Naive B cell (primary cell): ENCODE results near the gene EVI2B. TPM values are rescaled to one million over a fixed set of nuclear protein-coding genes. Genes with fewer than 3 reads are reported as not detected.
"Not testable (repeated sequence)": the region's sequence is repeated elsewhere in the genome, so short reads cannot be mapped to it uniquely, and the experiment has no call there.

Experiments
- ATAC-seq, 2 donors: fragments of 150-1000 bp; cut with Tn5 transposase; 2 replicates each; pipeline ENCODE4 v1.10.0; 2021; ENCODE audit warnings: low read depth in 2 of 2, mild to moderate bottlenecking in 2 of 2, moderate library complexity in 2 of 2
- DNase-seq: peaks from one replicate; pipeline ENCODE4 v3.0.0; 2022
- H3K27ac Mint-ChIP-seq, 6 donors: one replicate each; pipeline ENCODE4 v1.8.0; 2020 to 2022; ENCODE audit warnings: mild to moderate bottlenecking in 6 of 6, mixed read lengths in 6 of 6, moderate library complexity in 5 of 6, inconsistent platforms in 2 of 6
- H3K27me3 Mint-ChIP-seq, 3 donors: one replicate each; pipeline ENCODE4 v1.8.0; 2021 to 2022; ENCODE audit warnings: mixed read lengths in 3 of 3, mild to moderate bottlenecking in 1 of 3
- H3K36me3 Mint-ChIP-seq, 2 donors: one replicate each; pipeline ENCODE4 v1.8.0; 2020 to 2022; ENCODE audit warnings: mixed read lengths in 2 of 2, inconsistent platforms in 1 of 2, mild to moderate bottlenecking in 1 of 2
- H3K4me1 Mint-ChIP-seq, 3 donors: one replicate each; pipeline ENCODE4 v1.8.0; 2020 to 2022; ENCODE audit warnings: mixed read lengths in 3 of 3, inconsistent platforms in 1 of 3, mild to moderate bottlenecking in 1 of 3, moderate library complexity in 1 of 3
- H3K4me3 Mint-ChIP-seq, 8 donors: one replicate each; pipeline ENCODE4 v1.8.0; 2020 to 2022; ENCODE audit warnings: mild to moderate bottlenecking in 8 of 8, mixed read lengths in 8 of 8, moderate library complexity in 8 of 8, inconsistent platforms in 2 of 8
- H3K9me3 Mint-ChIP-seq, 7 donors: one replicate each; pipeline ENCODE4 v1.8.0; 2020 to 2022; ENCODE audit warnings: mixed read lengths in 7 of 7, mild to moderate bottlenecking in 5 of 7, inconsistent platforms in 2 of 7, moderate library complexity in 1 of 7
- polyA plus RNA-seq, 6 donors: library from polyadenylated mRNA; unstranded; fragments of 300-500 nt; fragmentation: Illumina TruSeq; gene quantifications; one replicate each; pipeline ENCODE4 v1.2.3, GENCODE V29; 2021; ENCODE audit warnings: low read depth in 6 of 6

The EVI2B gene
- polyA plus RNA-seq, 6 donors from 2014 or later = 146 to 201 (median 184) TPM

DNA sequence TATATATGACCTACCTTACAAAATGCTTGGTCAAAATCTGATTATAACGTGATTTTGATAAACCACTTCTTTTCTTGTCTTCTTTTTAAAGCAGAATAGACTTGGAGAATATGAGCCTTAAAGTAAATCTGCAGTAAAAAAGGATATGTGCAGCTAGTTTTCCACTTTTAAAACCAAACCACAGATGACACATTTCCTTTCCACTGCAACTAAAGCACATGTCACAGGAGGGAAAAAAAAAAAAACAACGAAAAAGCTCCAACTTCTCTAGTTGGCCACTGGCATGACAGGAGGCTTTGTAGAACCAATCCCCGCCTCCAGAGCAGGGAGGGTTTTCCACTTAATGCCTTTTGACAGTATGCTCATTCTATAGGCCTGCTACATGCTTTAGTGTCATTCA is 7.6 kb upstream of the EVI2B start, which contains the start of gene EVI2A:
EVI2A (minus strand) TSS at position 142 of the 400 bp plus-strand sequence. CDS start 2,609 bp downstream, outside the sequence.
- Mint-ChIP-seq H3K9me3 (no peaks in the 10 kb centered on the region), H3K4me1 (peaks cover 30 to 37% (median 31%) of the 10 kb centered on the region in 3 donors), H3K27ac (peak within 1 kb of the TSS; percentile 78 to 95 (median 91)), H3K4me3 (peak within 1 kb of the TSS; percentile 78 to 93 (median 88)), H3K36me3 (peaks cover 0 to 6% of the 10 kb centered on the region in 2 donors), H3K27me3 (no peaks in the 10 kb centered on the region)
- DNase-seq (peak; percentile 63), ATAC-seq (peak; percentile 56 to 63)

- no peak for ATAC-seq
- peak overlapping the region; percentile 78 to 93 (median 88) for H3K4me3 Mint-ChIP-seq
- peaks cover 0 to 6% of the 10 kb centered on the region in 2 donors for H3K36me3 Mint-ChIP-seq
- no peaks in the 10 kb centered on the region for H3K27me3 Mint-ChIP-seq
- H3K9me3 Mint-ChIP-seq = no peaks in the 10 kb centered on the region
- peak overlapping the region; percentile 78 to 95 (median 91) for H3K27ac Mint-ChIP-seq
- no peak for DNase-seq
- H3K4me1 Mint-ChIP-seq = peaks cover 30 to 43% (median 31%) of the 10 kb centered on the region in 3 donors
Measured at GRCh38 chr17:31320791-31321190, 6.9 kb upstream of the EVI2B start.

GRCh38 chr17:31320241-31320640 is 6.4 kb upstream of the EVI2B start:
- H3K4me3 Mint-ChIP-seq = peak overlapping the region; percentile 78 to 93 (median 88)
- peak overlapping the region in 3 of 6 donors; percentile 20 to 89 (median 36) for H3K27ac Mint-ChIP-seq
- H3K4me1 Mint-ChIP-seq = peaks cover 30 to 47% (median 31%) of the 10 kb centered on the region in 3 donors
- no peak for ATAC-seq
- H3K27me3 Mint-ChIP-seq = no peaks in the 10 kb centered on the region
- H3K36me3 Mint-ChIP-seq = peaks cover 0 to 6% of the 10 kb centered on the region in 2 donors
- H3K9me3 Mint-ChIP-seq = no peaks in the 10 kb centered on the region
- no peak for DNase-seq

GRCh38 chr17:31318851-31319661 is 5.2 kb upstream of the EVI2B start:
- Mint-ChIP-seq H3K36me3 (peaks cover 0 to 6% of the 10 kb centered on the region in 2 donors), H3K27ac (peak overlapping the region; percentile 84 to 94 (median 93)), H3K4me1 (peaks cover 33 to 56% (median 36%) of the 10 kb centered on the region in 3 donors), H3K9me3 (no peaks in the 10 kb centered on the region), H3K4me3 (peak overlapping the region; percentile 81 to 96 (median 89)), H3K27me3 (no peaks in the 10 kb centered on the region)
- DNase-seq = peak; percentile 73
- ATAC-seq = peak; percentile 78 to 80

GRCh38 chr17:31318298-31318801 is 4.5 kb upstream of the EVI2B start:
- H3K27ac Mint-ChIP-seq = peak overlapping the region; percentile 84 to 94 (median 93)
- DNase-seq (peak; percentile 39), ATAC-seq (peak; percentile 14 to 25)
- peak overlapping the region; percentile 81 to 96 (median 89) for H3K4me3 Mint-ChIP-seq
- no peaks in the 10 kb centered on the region for H3K9me3 Mint-ChIP-seq
- H3K27me3 Mint-ChIP-seq = no peaks in the 10 kb centered on the region
- H3K4me1 Mint-ChIP-seq = peaks cover 28 to 56% (median 31%) of the 10 kb centered on the region in 3 donors
- H3K36me3 Mint-ChIP-seq = peaks cover 0 to 6% of the 10 kb centered on the region in 2 donors

- DNase-seq (no peak), ATAC-seq (no peak)
- Mint-ChIP-seq H3K36me3 (peaks cover 0 to 16% of the 10 kb centered on the region in 2 donors), H3K4me1 (peaks cover 30 to 55% (median 40%) of the 10 kb centered on the region in 3 donors), H3K27me3 (no peaks in the 10 kb centered on the region), H3K27ac (peak overlapping the region in 2 of 6 donors; percentile 75 to 87), H3K9me3 (no peaks in the 10 kb centered on the region), H3K4me3 (peak overlapping the region; percentile 60 to 99 (median 92))
Measured at GRCh38 chr17:31314782-31315100, 887 bp upstream of the EVI2B start.

GRCh38 chr17:31312223-31312622 is 1.6 kb downstream of the EVI2B start:
- H3K4me3 Mint-ChIP-seq = peak overlapping the region; percentile 72 to 99 (median 94)
- H3K27ac Mint-ChIP-seq = peak overlapping the region in 5 of 6 donors; percentile 70 to 94 (median 92)
- not testable (repeated sequence) for DNase-seq, ATAC-seq, H3K27me3 Mint-ChIP-seq, H3K9me3 Mint-ChIP-seq
- H3K4me1 Mint-ChIP-seq = peaks cover 32 to 62% (median 47%) of the 10 kb centered on the region in 3 donors
- H3K36me3 Mint-ChIP-seq = peaks cover 0 to 10% of the 10 kb centered on the region in 2 donors

GRCh38 chr17:31311526-31311925 is 2.3 kb downstream of the EVI2B start:
- no peaks in the 10 kb centered on the region for H3K27me3 Mint-ChIP-seq
- ATAC-seq = no peak
- peaks cover 0 to 13% of the 10 kb centered on the region in 2 donors for H3K36me3 Mint-ChIP-seq
- H3K4me3 Mint-ChIP-seq = peak overlapping the region; percentile 72 to 99 (median 94)
- peaks cover 35 to 63% (median 53%) of the 10 kb centered on the region in 3 donors for H3K4me1 Mint-ChIP-seq
- no peaks in the 10 kb centered on the region for H3K9me3 Mint-ChIP-seq
- peak overlapping the region; percentile 63 to 94 (median 90) for H3K27ac Mint-ChIP-seq
- no peak for DNase-seq

DNA sequence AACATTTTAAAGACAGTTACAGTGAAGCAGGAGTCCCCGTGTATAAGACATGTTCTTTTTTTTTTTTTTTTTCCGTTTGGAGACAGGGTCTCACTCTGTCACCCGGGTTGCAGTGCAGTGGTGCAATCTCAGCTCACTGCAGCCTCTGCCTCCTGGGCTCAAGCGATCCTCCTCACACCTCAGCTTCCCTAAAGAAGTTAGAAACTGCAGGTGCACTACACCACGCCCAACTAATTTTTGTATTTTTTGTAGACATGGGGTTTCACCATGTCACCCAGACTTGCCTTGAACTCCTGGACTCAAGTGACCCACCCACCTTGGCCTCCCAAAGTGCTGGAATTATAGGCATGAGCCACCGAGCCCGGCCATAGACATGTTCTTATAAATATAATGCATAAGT is 3.0 kb downstream of the EVI2B start:
- ATAC-seq (peak in 1 of 2 donors; percentile 7), DNase-seq (no peak)
- peaks cover 41 to 63% (median 59%) of the 10 kb centered on the region in 3 donors for H3K4me1 Mint-ChIP-seq
- peak overlapping the region; percentile 72 to 99 (median 94) for H3K4me3 Mint-ChIP-seq
- peak overlapping the region; percentile 21 to 93 (median 75) for H3K27ac Mint-ChIP-seq
- no peaks in the 10 kb centered on the region for H3K9me3 Mint-ChIP-seq
- peaks cover 6 to 19% of the 10 kb centered on the region in 2 donors for H3K36me3 Mint-ChIP-seq
- no peaks in the 10 kb centered on the region for H3K27me3 Mint-ChIP-seq

DNA sequence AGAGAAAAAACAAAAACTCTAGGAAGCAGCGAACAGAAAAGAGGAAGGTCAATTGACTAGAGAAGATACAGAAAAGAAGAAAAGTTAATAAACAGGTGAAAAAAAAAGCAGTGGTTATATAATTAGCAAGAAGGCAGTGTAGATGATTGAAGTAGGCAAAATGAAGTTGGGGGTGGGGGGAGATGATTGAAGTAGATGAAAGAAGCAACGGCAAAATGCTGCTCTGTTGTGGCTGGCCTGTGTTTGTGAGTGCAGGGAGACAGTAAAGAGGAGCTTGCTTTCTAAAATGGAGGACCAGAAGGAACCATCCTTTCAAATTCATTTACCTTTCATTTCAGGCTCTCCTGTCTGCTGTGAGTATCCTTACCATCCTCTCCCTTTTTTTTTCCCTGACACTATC is 3.6 kb downstream of the EVI2B start:
- peaks cover 44 to 65% (median 64%) of the 10 kb centered on the region in 3 donors for H3K4me1 Mint-ChIP-seq
- peak overlapping the region; percentile 72 to 99 (median 93) for H3K4me3 Mint-ChIP-seq
- DNase-seq = peak; percentile 21
- peak; percentile 17 to 20 for ATAC-seq
- H3K27me3 Mint-ChIP-seq = no peaks in the 10 kb centered on the region
- peaks cover 12 to 25% of the 10 kb centered on the region in 2 donors for H3K36me3 Mint-ChIP-seq
- H3K27ac Mint-ChIP-seq = peak overlapping the region; percentile 84 to 92 (median 86)
- no peaks in the 10 kb centered on the region for H3K9me3 Mint-ChIP-seq

DNA sequence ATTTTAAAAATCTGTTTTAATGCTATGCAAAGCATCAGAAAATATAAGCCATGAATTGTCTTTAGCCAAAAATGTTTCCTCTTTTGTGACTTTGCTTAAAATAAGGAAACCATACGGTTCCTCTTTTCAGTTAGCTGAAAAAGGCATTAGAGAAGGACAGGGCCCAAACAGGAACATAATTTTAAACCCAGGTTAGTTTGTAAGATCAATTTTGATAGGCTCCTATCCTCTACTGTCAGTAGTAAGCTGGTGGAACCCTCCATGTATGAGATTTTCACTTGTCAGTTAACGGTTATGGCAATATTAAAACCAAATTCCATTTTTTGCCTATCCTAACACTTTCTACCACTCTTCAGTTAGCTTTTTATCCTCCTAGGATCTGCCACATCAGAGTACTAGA is 4.3 kb downstream of the EVI2B start:
- peak overlapping the region; percentile 84 to 92 (median 86) for H3K27ac Mint-ChIP-seq
- no peaks in the 10 kb centered on the region for H3K27me3 Mint-ChIP-seq
- peak; percentile 86 for ATAC-seq
- H3K4me3 Mint-ChIP-seq = peak overlapping the region; percentile 72 to 99 (median 93)
- peaks cover 19 to 31% of the 10 kb centered on the region in 2 donors for H3K36me3 Mint-ChIP-seq
- H3K9me3 Mint-ChIP-seq = peaks cover 0 to 3% (median 0%) of the 10 kb centered on the region in 7 donors
- peak; percentile 79 for DNase-seq
- peaks cover 48 to 69% (median 66%) of the 10 kb centered on the region in 3 donors for H3K4me1 Mint-ChIP-seq

DNA sequence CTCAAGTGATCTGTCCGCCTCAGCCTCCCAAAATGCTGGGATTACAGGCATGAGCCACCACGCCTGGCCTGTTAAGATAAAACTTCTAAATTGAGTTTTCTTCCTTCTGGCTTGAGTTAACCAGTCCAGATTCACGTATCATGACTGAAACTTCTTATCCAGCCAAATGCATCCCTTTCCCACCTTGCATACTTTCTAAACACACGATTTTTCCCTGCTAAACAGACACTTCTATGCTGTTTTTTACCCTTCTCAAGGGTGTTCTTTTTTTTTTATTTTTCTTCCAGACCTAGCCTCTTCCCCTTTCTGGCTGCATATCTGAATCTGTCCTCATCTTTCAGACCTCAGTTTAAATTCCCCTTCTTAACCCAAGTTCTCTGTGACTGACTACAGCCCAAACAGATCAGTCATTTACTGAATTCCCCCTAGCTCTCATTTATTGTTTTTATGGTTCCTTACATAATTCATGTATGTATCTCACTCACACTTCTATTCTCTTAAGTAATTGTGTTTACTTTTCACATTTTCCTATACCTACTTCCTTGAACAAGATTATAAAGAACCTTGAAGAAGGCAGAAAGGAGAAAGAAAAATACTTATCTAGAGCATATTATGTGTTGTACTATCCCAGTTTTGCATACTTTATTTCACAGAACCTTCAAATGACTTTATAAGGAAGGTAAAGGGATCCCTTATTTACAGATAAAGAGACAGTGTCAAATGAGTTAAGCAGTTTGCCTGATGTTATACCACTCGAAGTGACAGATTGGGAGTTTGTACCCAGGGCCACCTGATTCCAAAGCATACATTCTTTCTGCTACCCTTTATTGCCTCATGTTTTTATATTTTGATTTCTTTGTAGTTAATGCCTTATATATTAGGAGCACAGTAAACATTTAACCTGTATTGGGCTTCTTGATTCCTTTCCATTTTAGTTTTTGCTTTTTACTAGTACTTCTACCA is 5.2 kb downstream of the EVI2B start:
- ATAC-seq (peak; percentile 44 to 45), DNase-seq (peak; percentile 37)
- H3K27me3 Mint-ChIP-seq = no peaks in the 10 kb centered on the region
- peaks cover 0 to 5% (median 0%) of the 10 kb centered on the region in 7 donors for H3K9me3 Mint-ChIP-seq
- H3K4me3 Mint-ChIP-seq = peak overlapping the region; percentile 72 to 99 (median 93)
- peak overlapping the region; percentile 76 to 92 (median 86) for H3K27ac Mint-ChIP-seq
- H3K4me1 Mint-ChIP-seq = peaks cover 53 to 74% (median 67%) of the 10 kb centered on the region in 3 donors
- peaks cover 28 to 39% of the 10 kb centered on the region in 2 donors for H3K36me3 Mint-ChIP-seq
